H9 (cell line): Measurements from ENCODE around the gene REG4. TPM values are rescaled to one million over a fixed set of nuclear protein-coding genes. Genes with fewer than 3 reads are reported as not detected.

Experiments used
- DNase-seq: peaks from one replicate; pipeline ENCODE4 v3.0.0-alpha.2; 2017
- H2AFZ ChIP-seq: one replicate; pipeline ENCODE4 v1.6.1; 2013; ENCODE audit warnings: mild to moderate bottlenecking, low read length, control low read depth, moderate library complexity
- H2AK5ac ChIP-seq: 2 replicates; pipeline ENCODE4 v1.6.1; 2013; ENCODE audit warnings: low read length, control low read depth, mixed read lengths; ENCODE audit not compliant: insufficient read length
- H2BK120ac ChIP-seq: one replicate; pipeline ENCODE4 v1.6.1; 2013; ENCODE audit warnings: low read depth, mild to moderate bottlenecking, low read length, control low read depth, inconsistent platforms; ENCODE audit not compliant: poor library complexity, severe bottlenecking
- H2BK12ac ChIP-seq: 2 replicates; pipeline ENCODE4 v1.6.1; 2013; ENCODE audit warnings: low read length, control low read depth, mixed read lengths, low read depth; ENCODE audit not compliant: insufficient read length
- H2BK15ac ChIP-seq: 2 replicates; pipeline ENCODE4 v1.6.1; 2013; ENCODE audit warnings: low read depth, low read length, control low read depth
- H2BK20ac ChIP-seq: one replicate; pipeline ENCODE4 v1.6.1; 2013; ENCODE audit warnings: low read depth, mild to moderate bottlenecking, low read length, control low read depth, inconsistent platforms; ENCODE audit not compliant: poor library complexity, severe bottlenecking
- H2BK5ac ChIP-seq: 2 replicates; pipeline ENCODE4 v1.6.1; 2013; ENCODE audit warnings: low read length, control low read depth, mixed read lengths; ENCODE audit not compliant: insufficient read length
- H3K14ac ChIP-seq: 2 replicates; pipeline ENCODE4 v1.6.1; 2013; ENCODE audit warnings: low read length, control low read depth; ENCODE audit not compliant: insufficient read depth
- H3K18ac ChIP-seq: 2 replicates; pipeline ENCODE4 v1.6.1; 2013; ENCODE audit warnings: low read depth, mild to moderate bottlenecking, mixed read lengths, low read length, control low read depth; ENCODE audit not compliant: insufficient read length
- H3K23ac ChIP-seq: 2 replicates; pipeline ENCODE4 v1.6.1; 2013; ENCODE audit warnings: low read length, control low read depth, mixed read lengths, low read depth; ENCODE audit not compliant: insufficient read length
- H3K23me2 ChIP-seq: 2 replicates; pipeline ENCODE4 v1.6.1; 2013; ENCODE audit warnings: low read depth, mild to moderate bottlenecking, mixed read lengths, low read length, control low read depth; ENCODE audit not compliant: insufficient read length, poor library complexity, severe bottlenecking
- H3K27ac ChIP-seq: 2 replicates; pipeline ENCODE4 v1.5.1; 2013; ENCODE audit warnings: low read length, control low read depth, mixed read lengths, low read depth; ENCODE audit not compliant: insufficient read length
- H3K27me3 ChIP-seq: 2 replicates; pipeline ENCODE4 v1.6.1; 2013; ENCODE audit warnings: low read length, control low read depth, inconsistent platforms; ENCODE audit not compliant: insufficient read depth
- H3K4ac ChIP-seq: 2 replicates; pipeline ENCODE4 v1.6.1; 2013; ENCODE audit warnings: low read depth, mild to moderate bottlenecking, control low read depth, inconsistent platforms, low read length, moderate library complexity
- H3K4me1 ChIP-seq: 2 replicates; pipeline ENCODE4 v1.6.1; 2013; ENCODE audit warnings: low read length, control low read depth, inconsistent platforms; ENCODE audit not compliant: insufficient read depth
- H3K4me2 ChIP-seq: 2 replicates; pipeline ENCODE4 v1.6.1; 2013; ENCODE audit warnings: low read length, control low read depth, mixed read lengths; ENCODE audit not compliant: insufficient read length, insufficient read depth
- H3K56ac ChIP-seq: 2 replicates; pipeline ENCODE4 v1.6.1; 2013; ENCODE audit warnings: low read depth, mild to moderate bottlenecking, mixed read lengths, low read length, control low read depth; ENCODE audit not compliant: insufficient read length
- H3K79me1 ChIP-seq: 2 replicates; pipeline ENCODE4 v1.6.1; 2013; ENCODE audit warnings: low read depth, mild to moderate bottlenecking, moderate library complexity, low read length, control low read depth, inconsistent platforms; ENCODE audit not compliant: insufficient read depth, poor library complexity, severe bottlenecking
- H3K79me2 ChIP-seq: 2 replicates; pipeline ENCODE4 v1.6.1; 2013; ENCODE audit warnings: low read length, control low read depth, inconsistent platforms; ENCODE audit not compliant: insufficient read depth
- H3K9ac ChIP-seq: 2 replicates; pipeline ENCODE4 v1.6.1; 2013; ENCODE audit warnings: low read length, control low read depth, mixed read lengths; ENCODE audit not compliant: insufficient read length; ENCODE audit errors: extremely low read depth
- H3K9me3 ChIP-seq: one replicate; pipeline ENCODE4 v1.6.1; 2013; ENCODE audit warnings: low read depth, low read length, inconsistent platforms; ENCODE audit not compliant: control insufficient read depth
- H3T11ph ChIP-seq: one replicate; pipeline ENCODE4 v1.6.1; 2013; ENCODE audit warnings: mild to moderate bottlenecking, low read length, control low read depth, inconsistent platforms
- H4K20me1 ChIP-seq: one replicate; pipeline ENCODE4 v1.6.1; 2013; ENCODE audit not compliant: control insufficient read depth, insufficient read length, insufficient read depth
- H4K5ac ChIP-seq: 2 replicates; pipeline ENCODE4 v1.6.1; 2013; ENCODE audit warnings: low read depth, mild to moderate bottlenecking, mixed read lengths, low read length, control low read depth; ENCODE audit not compliant: insufficient read length
- H4K8ac ChIP-seq: replicated peaks from 2 replicates; pipeline ENCODE4 v1.6.1; 2013; ENCODE audit warnings: low read length, control low read depth, mixed read lengths, low read depth; ENCODE audit not compliant: insufficient read length
- H4K91ac ChIP-seq: 2 replicates; pipeline ENCODE4 v1.6.1; 2013; ENCODE audit warnings: low read depth, mild to moderate bottlenecking, moderate library complexity, mixed read lengths, low read length, control low read depth; ENCODE audit not compliant: insufficient read length
- H3K27ac Mint-ChIP-seq, 3 experiments: 2 replicates in 2 of 3; 3 replicates in 1 of 3; pipeline ENCODE4 v1.8.0; 2020 to 2021; ENCODE audit warnings: mixed read lengths in 3 of 3, mild to moderate bottlenecking in 1 of 3, moderate library complexity in 1 of 3
- H3K27me3 Mint-ChIP-seq: 2 replicates; pipeline ENCODE4 v1.8.0; 2021; ENCODE audit warnings: low read depth, mild to moderate bottlenecking, moderate library complexity, mixed read lengths
- H3K36me3 Mint-ChIP-seq, 3 experiments: 2 replicates in 2 of 3; 3 replicates in 1 of 3; pipeline ENCODE4 v1.8.0; 2020 to 2021; ENCODE audit warnings: low read depth in 3 of 3, mixed read lengths in 3 of 3; ENCODE audit not compliant: insufficient read depth in 1 of 3
- H3K4me1 Mint-ChIP-seq, 2 experiments: 2 replicates each; pipeline ENCODE4 v1.8.0; 2020; ENCODE audit warnings: mixed read lengths in 2 of 2
- H3K4me3 Mint-ChIP-seq, 2 experiments: 2 replicates in 1 of 2; 3 replicates in 1 of 2; pipeline ENCODE4 v1.8.0; 2020 to 2021; ENCODE audit warnings: mild to moderate bottlenecking in 2 of 2, mixed read lengths in 2 of 2, moderate library complexity in 1 of 2
- H3K9me3 Mint-ChIP-seq, 2 experiments: 2 replicates in 1 of 2; 3 replicates in 1 of 2; pipeline ENCODE4 v1.8.0; 2020; ENCODE audit warnings: mild to moderate bottlenecking in 2 of 2, mixed read lengths in 2 of 2, moderate library complexity in 1 of 2
- CTCF ChIP-seq: fragments of 200-600 bp; sonication (generic); conservative IDR thresholded peaks from 3 replicates; pipeline ENCODE4 v1.8.0; 2021; ENCODE audit warnings: antibody characterized with exemption, mild to moderate bottlenecking
- WGBS: extraction: QIAGEN DNeasy Blood & Tissue Kit; methylation state at CpG from one replicate; pipeline ENCODE4 v1.1.7; 2013; ENCODE audit warnings: missing lambda C conversion rate, low lambda C conversion rate, mixed read lengths; ENCODE audit not compliant: insufficient read length; ENCODE audit errors: extremely low coverage; 5-methylcytosine and 5-hydroxymethylcytosine counted together
- total RNA-seq: library from RNA; stranded (reverse); gene quantifications from 2 replicates; pipeline ENCODE4 v1.2.1, GENCODE V29; 2021

The REG4 gene
- total RNA-seq, 1 experiment from 2014 or later: not detected

- no peak for TF ChIP-seq CTCF
- Histone ChIP-seq H3K4me1 (peaks cover 4% of the 10 kb centered on the region; the same call in 1 of the 2 replicates), H2BK20ac (no peak overlapping the region), H3K27me3 (no peaks in the 10 kb centered on the region; the same call in 1 of the 2 replicates), H4K8ac (no peak overlapping the region), H3K79me1 (no peaks in the 10 kb centered on the region), H3K9ac (no peak overlapping the region), H3K4me2 (no peak overlapping the region), H4K5ac (no peak overlapping the region), H2AFZ (no peak overlapping the region), H3K9me3 (no peaks in the 10 kb centered on the region), H2BK15ac (no peak overlapping the region), H2BK5ac (no peak overlapping the region), H2AK5ac (no peak overlapping the region), H4K20me1 (no peaks in the 10 kb centered on the region), H3K23me2 (no peaks in the 10 kb centered on the region), H3K14ac (no peak overlapping the region), H3K23ac (no peak overlapping the region), H3T11ph (no peak overlapping the region), H2BK12ac (no peak overlapping the region), H3K27ac (no peak overlapping the region), H3K4ac (no peak overlapping the region), H2BK120ac (no peak overlapping the region), H3K56ac (no peak overlapping the region), H3K79me2 (no peaks in the 10 kb centered on the region), H4K91ac (no peak overlapping the region), H3K18ac (no peak overlapping the region)
- H3K4me3 Mint-ChIP-seq: no peak overlapping the region
- peak overlapping the region in 1 of 3 experiments; percentile 64; a peak in 2 of 7 replicates for H3K27ac Mint-ChIP-seq
- no peaks in the 10 kb centered on the region; a peak in 1 of 5 replicates for H3K9me3 Mint-ChIP-seq
- no CpG with 5 or more reads among the region's 3 CpGs for WGBS
- H3K36me3 Mint-ChIP-seq: peaks cover 9 to 19% (median 15%) of the 10 kb centered on the region in 3 experiments; a peak in 6 of 7 replicates
- peaks cover 22 to 33% of the 10 kb centered on the region in 2 experiments for H3K4me1 Mint-ChIP-seq
- DNase-seq: no peak
- H3K27me3 Mint-ChIP-seq: peaks cover 5% of the 10 kb centered on the region
Measured at GRCh38 chr1:119747451-119747850, 63.8 kb downstream of the REG4 start.
